ENCODE data around the gene TJP1. TPM values are rescaled to one million over a fixed set of nuclear protein-coding genes. Genes with fewer than 3 reads are reported as not detected.

The TJP1 gene
- total and polyA plus RNA-seq, 2 donors (not counting 1 experiment from before 2014, with no cell fraction given) = 0.10 TPM; not detected in 1

GRCh38 chr15:29675791-29676301 is 146.4 kb downstream of the TJP1 start:
- WGBS (ENCODE audit: insufficient coverage) = 40% methylated on average over 27 of the region's 29 CpGs
- POLR2A ChIA-PET = no interaction called here
- Histone ChIP-seq H3K36me3 (replicated peaks in 1 of 2; ENCODE audit: control extremely low read depth in 1 of 2, control insufficient read depth in 1 of 2, extremely low read depth in 1 of 2, insufficient read depth in 2 of 2, low read length in 1 of 2) (no peaks in the 10 kb centered on the region), H3K27ac (ENCODE audit: low read length in 2 of 2) (no peak overlapping the region), H3K4me3 (ENCODE audit: control extremely low read depth in 1 of 5, extremely low read depth in 1 of 5, insufficient read depth in 1 of 5, low read depth in 2 of 5, low read length in 4 of 5) (no peak overlapping the region), H3K9ac (ENCODE audit: low read length) (no peak overlapping the region), H3K4me2 (replicated peaks; ENCODE audit: low read depth, low read length, poor library complexity, severe bottlenecking) (no peak overlapping the region), H4K20me1 (ENCODE audit: control insufficient read depth, insufficient read depth, low read length, poor library complexity, severe bottlenecking) (no peaks in the 10 kb centered on the region), H3K27me3 (replicated peaks in 1 of 4; ENCODE audit: control extremely low read depth in 1 of 4, control insufficient read depth in 3 of 4, insufficient read depth in 4 of 4, low read length in 3 of 4) (peaks cover 0 to 8% (median 3%) of the 10 kb centered on the region in 4 experiments), H3K9me3 (ENCODE audit: control extremely low read depth in 1 of 3, control insufficient read depth in 2 of 3, insufficient read depth in 1 of 3, low read length in 2 of 3) (peaks cover 0 to 27% (median 0%) of the 10 kb centered on the region in 3 donors), H3K4me1 (ENCODE audit: control insufficient read depth in 2 of 2, insufficient read depth in 2 of 2, low read length in 2 of 2) (no peaks in the 10 kb centered on the region), H3K79me2 (ENCODE audit: control insufficient read depth, insufficient read depth, low read length) (no peaks in the 10 kb centered on the region), H2AFZ (ENCODE audit: insufficient read depth, low read depth, low read length, poor library complexity, severe bottlenecking) (no peak overlapping the region)
- peaks cover 35% of the 10 kb centered on the region for H3K27me3 Mint-ChIP-seq
- no peak for TF ChIP-seq CTCF (IDR thresholded peaks at IDR 0.05)
- TF ChIP-seq EZH2 (IDR thresholded peaks at IDR 0.05; ENCODE audit: borderline replicate concordance, insufficient read depth, low read depth, low read length, poor library complexity, severe bottlenecking) = no peak
- DNase-seq = no peak
- no peaks in the 10 kb centered on the region for H3K4me1 Mint-ChIP-seq
- no peak for ATAC-seq (ENCODE audit: low read depth)
- H3K27ac Mint-ChIP-seq = no peak overlapping the region
- intact Hi-C loops (cut with micrococcal nuclease) = no loop called here
- CTCF ChIA-PET = no interaction called here
- H3K4me3 Mint-ChIP-seq = no peak overlapping the region
- no peaks in the 10 kb centered on the region for H3K9me3 Mint-ChIP-seq (ENCODE audit: insufficient read depth)

DNA sequence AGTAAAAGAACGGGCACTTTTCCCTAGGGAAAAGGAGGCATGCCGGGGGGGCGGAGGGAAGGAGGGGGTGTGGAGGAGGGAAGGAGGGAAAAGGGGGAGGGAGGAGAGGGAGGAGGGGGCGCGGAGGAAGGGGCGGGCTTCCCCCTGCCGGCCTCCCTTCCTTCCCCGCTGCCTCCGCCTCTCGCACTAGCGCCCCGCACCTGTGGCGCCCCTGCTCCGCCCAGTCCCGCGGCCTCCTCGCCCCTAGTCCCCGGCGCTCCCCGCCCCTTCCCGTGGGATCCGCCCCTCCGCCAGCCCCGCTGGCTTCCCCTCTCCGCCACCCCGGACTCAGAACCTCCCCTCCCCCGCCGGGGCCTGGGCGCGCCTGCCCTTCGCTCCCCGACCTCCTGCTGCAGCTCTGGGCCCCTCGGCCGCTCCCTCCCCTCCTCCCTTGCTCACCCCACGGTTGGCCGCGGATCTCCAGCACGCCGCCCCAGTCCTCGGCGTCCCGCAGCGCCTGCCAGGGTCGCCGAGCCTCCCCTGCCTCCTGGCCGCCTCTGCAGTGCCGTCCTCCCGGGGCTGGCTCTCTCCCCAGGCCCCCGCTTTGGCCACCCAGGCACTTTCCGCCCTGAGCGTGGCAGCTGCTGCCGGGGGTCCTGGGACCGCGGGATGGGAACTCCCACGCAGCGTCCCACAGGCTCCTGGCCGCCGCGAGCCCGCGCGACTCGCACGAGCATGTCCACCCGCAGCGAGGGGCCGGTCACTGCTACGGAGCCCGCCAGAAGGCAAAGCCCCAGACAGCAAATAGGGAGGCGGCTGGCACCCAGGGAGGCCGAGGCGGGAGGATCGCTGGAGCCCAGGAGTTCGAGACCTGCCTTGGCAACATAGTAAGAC is 147.4 kb downstream of the TJP1 start:
- POLR2A ChIA-PET = no interaction called here
- H3K4me1 Mint-ChIP-seq = no peaks in the 10 kb centered on the region
- CTCF ChIA-PET = no interaction called here

More for the DNA sequence above, 147.4 kb downstream of the TJP1 start:
- Histone ChIP-seq H3K4me2 (replicated peaks; ENCODE audit: low read depth, low read length, poor library complexity, severe bottlenecking) (no peak overlapping the region), H3K4me3 (ENCODE audit: control extremely low read depth in 1 of 5, extremely low read depth in 1 of 5, insufficient read depth in 1 of 5, low read depth in 2 of 5, low read length in 4 of 5) (no peak overlapping the region), H3K27ac (ENCODE audit: low read length in 2 of 2) (no peak overlapping the region), H3K9ac (ENCODE audit: low read length) (no peak overlapping the region), H3K9me3 (ENCODE audit: control extremely low read depth in 1 of 3, control insufficient read depth in 2 of 3, insufficient read depth in 1 of 3, low read length in 2 of 3) (peaks cover 0 to 27% (median 0%) of the 10 kb centered on the region in 3 donors), H3K36me3 (replicated peaks in 1 of 2; ENCODE audit: control extremely low read depth in 1 of 2, control insufficient read depth in 1 of 2, extremely low read depth in 1 of 2, insufficient read depth in 2 of 2, low read length in 1 of 2) (no peaks in the 10 kb centered on the region), H3K4me1 (ENCODE audit: control insufficient read depth in 2 of 2, insufficient read depth in 2 of 2, low read length in 2 of 2) (no peaks in the 10 kb centered on the region), H3K27me3 (replicated peaks in 1 of 4; ENCODE audit: control extremely low read depth in 1 of 4, control insufficient read depth in 3 of 4, insufficient read depth in 4 of 4, low read length in 3 of 4) (peaks cover 0 to 8% (median 3%) of the 10 kb centered on the region in 4 experiments), H3K79me2 (ENCODE audit: control insufficient read depth, insufficient read depth, low read length) (no peaks in the 10 kb centered on the region), H2AFZ (ENCODE audit: insufficient read depth, low read depth, low read length, poor library complexity, severe bottlenecking) (no peak overlapping the region), H4K20me1 (ENCODE audit: control insufficient read depth, insufficient read depth, low read length, poor library complexity, severe bottlenecking) (no peaks in the 10 kb centered on the region)
- ATAC-seq (ENCODE audit: low read depth) = no peak
- no peak overlapping the region for H3K27ac Mint-ChIP-seq
- WGBS (ENCODE audit: insufficient coverage) = 7% methylated on average over 61 of the region's 74 CpGs
- no peaks in the 10 kb centered on the region for H3K9me3 Mint-ChIP-seq (ENCODE audit: insufficient read depth)
- TF ChIP-seq EZH2 (IDR thresholded peaks at IDR 0.05; ENCODE audit: borderline replicate concordance, insufficient read depth, low read depth, low read length, poor library complexity, severe bottlenecking) (no peak), CTCF (IDR thresholded peaks at IDR 0.05) (no peak)
- peaks cover 35% of the 10 kb centered on the region for H3K27me3 Mint-ChIP-seq
- no peak overlapping the region for H3K4me3 Mint-ChIP-seq
- DNase-seq = no peak
- intact Hi-C loops (cut with micrococcal nuclease) = no loop called here

Data from B cell (primary cell).